ENCODE results near the gene LDB3. TPM values are rescaled to one million over a fixed set of nuclear protein-coding genes. Genes with fewer than 3 reads are reported as not detected.

LDB3 gene
- total RNA-seq, 6 donors from 2014 or later = 0.67 to 2.1 (median 1.1) TPM

DNA sequence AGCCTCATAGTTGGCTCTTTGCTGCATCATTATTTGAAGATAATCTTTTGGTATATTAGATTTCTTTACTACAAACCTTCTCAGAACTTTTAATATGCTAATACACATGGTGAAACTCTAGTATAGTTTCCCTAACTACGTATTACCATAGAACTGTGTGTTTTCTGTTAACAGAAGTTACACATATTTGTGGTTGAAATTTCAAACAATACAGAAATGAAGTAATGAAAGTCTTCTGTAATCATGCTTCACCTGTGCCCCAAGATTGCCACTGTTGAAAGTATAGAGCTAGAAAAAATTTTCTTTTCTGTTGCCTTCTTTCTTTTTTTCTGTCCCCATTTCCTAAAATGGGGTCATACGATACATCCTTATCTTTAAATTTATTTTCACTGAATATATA is 97.2 kb downstream of the LDB3 start:
- H3K27me3 ChIP-seq = no peaks in the 10 kb centered on the region

DNA sequence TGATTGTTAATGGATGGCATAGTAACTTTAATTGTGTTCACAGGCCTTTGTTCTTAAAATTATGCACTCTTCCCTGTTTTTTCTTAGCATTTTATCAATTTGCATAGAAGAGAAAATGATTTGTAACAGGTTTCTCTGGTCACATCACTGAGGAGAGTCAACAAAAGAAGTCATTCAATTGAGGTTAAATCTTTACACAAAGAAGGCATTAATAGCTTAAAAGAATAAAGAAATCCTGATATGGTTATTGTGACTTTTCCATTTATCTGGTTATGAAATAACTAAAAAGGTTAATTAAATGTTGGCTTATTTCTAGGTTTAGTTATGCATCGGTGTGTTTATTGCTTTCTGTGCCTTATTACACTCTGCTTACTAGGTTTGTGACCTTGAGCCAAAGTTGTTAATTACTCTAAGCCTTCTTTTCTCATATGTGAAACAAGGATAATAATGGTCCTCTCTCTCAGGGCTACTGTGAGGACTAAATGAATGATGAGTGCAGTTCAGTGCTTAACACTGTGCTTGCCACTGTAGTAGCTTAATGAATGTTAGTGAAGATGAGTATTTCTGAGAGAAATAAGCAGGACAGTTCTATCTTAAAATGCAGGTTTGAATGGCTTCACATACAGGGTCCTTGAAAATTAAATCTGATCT is 100.2 kb downstream of the LDB3 start:
- H3K36me3 ChIP-seq = no peaks in the 10 kb centered on the region
- peaks cover 0 to 7% (median 1%) of the 10 kb centered on the region in 4 donors for H3K4me1 ChIP-seq
- H3K27me3 ChIP-seq = no peaks in the 10 kb centered on the region
- DNase-seq (no peak), ATAC-seq (ENCODE audit: low FRiP score in 2 of 2) (no peak)
- H3K9me3 ChIP-seq = no peaks in the 10 kb centered on the region
- 78 to 88% methylated on average over 1 of the region's 1 CpG for WGBS, 2 donors
- no peak overlapping the region for H3K4me3 ChIP-seq
- no peak overlapping the region for H3K27ac ChIP-seq
- TF ChIP-seq, protein P1, sequence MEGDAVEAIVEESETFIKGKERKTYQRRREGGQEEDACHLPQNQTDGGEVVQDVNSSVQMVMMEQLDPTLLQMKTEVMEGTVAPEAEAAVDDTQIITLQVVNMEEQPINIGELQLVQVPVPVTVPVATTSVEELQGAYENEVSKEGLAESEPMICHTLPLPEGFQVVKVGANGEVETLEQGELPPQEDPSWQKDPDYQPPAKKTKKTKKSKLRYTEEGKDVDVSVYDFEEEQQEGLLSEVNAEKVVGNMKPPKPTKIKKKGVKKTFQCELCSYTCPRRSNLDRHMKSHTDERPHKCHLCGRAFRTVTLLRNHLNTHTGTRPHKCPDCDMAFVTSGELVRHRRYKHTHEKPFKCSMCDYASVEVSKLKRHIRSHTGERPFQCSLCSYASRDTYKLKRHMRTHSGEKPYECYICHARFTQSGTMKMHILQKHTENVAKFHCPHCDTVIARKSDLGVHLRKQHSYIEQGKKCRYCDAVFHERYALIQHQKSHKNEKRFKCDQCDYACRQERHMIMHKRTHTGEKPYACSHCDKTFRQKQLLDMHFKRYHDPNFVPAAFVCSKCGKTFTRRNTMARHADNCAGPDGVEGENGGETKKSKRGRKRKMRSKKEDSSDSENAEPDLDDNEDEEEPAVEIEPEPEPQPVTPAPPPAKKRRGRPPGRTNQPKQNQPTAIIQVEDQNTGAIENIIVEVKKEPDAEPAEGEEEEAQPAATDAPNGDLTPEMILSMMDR (IDR thresholded peaks at IDR 0.05) = no peak
- TF ChIP-seq POLR2AphosphoS5 (IDR thresholded peaks at IDR 0.05) = no peak
- no peak for TF ChIP-seq POLR2A (IDR thresholded peaks at IDR 0.05)
- TF ChIP-seq EP300 (IDR thresholded peaks at IDR 0.05) = no peak

More for the DNA sequence above, 97.2 kb downstream of the LDB3 start:
- no peak for DNase-seq
- ATAC-seq (ENCODE audit: low FRiP score in 2 of 2) = no peak
- H3K36me3 ChIP-seq = no peaks in the 10 kb centered on the region
- 69 to 74% methylated on average over 2 of the region's 2 CpGs for WGBS, 2 donors
- H3K4me3 ChIP-seq = no peak overlapping the region
- no peaks in the 10 kb centered on the region for H3K9me3 ChIP-seq
- H3K27ac ChIP-seq = no peak overlapping the region
- peaks cover 0 to 5% (median 1%) of the 10 kb centered on the region in 4 donors for H3K4me1 ChIP-seq
- TF ChIP-seq POLR2A (IDR thresholded peaks at IDR 0.05) = no peak
- TF ChIP-seq, protein P1 (IDR thresholded peaks at IDR 0.05) = no peak
- TF ChIP-seq POLR2AphosphoS5 (IDR thresholded peaks at IDR 0.05) = no peak
- no peak for TF ChIP-seq EP300 (IDR thresholded peaks at IDR 0.05)

DNA sequence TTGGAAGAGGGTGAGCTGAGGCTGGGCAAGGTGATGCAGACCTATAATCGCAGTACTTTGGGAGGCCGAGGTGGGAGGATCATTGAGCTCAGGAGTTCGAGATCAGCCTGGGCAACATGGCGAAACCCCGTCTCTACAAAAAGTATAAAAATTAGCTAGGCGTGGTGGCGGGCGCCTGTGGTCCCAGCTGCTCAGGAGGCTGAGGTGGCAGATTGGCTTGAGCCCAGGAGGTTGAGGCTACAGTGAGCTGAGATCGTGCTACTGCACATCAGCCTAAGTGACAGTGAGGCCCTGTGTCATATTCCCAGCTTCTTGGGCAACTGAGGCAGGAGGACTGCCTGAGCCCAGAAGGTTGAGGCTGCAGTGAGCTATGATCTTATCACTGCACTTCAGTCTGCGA is 101.7 kb downstream of the LDB3 start:
- no peak overlapping the region for H3K4me3 ChIP-seq
- H3K27me3 ChIP-seq = no peaks in the 10 kb centered on the region
- no peak for ATAC-seq (ENCODE audit: low FRiP score in 2 of 2)
- no peak for DNase-seq
- no peak overlapping the region for H3K27ac ChIP-seq
- no peaks in the 10 kb centered on the region for H3K9me3 ChIP-seq
- H3K4me1 ChIP-seq = peaks cover 0 to 7% (median 1%) of the 10 kb centered on the region in 4 donors
- no peaks in the 10 kb centered on the region for H3K36me3 ChIP-seq
- TF ChIP-seq, protein P1 (IDR thresholded peaks at IDR 0.05) = no peak
- TF ChIP-seq POLR2A (IDR thresholded peaks at IDR 0.05) = no peak
- no peak for TF ChIP-seq EP300 (IDR thresholded peaks at IDR 0.05)
- TF ChIP-seq POLR2AphosphoS5 (IDR thresholded peaks at IDR 0.05) = no peak
- 94 to 95% methylated on average over 9 to 10 of the region's 10 CpGs for WGBS, 2 donors

DNA sequence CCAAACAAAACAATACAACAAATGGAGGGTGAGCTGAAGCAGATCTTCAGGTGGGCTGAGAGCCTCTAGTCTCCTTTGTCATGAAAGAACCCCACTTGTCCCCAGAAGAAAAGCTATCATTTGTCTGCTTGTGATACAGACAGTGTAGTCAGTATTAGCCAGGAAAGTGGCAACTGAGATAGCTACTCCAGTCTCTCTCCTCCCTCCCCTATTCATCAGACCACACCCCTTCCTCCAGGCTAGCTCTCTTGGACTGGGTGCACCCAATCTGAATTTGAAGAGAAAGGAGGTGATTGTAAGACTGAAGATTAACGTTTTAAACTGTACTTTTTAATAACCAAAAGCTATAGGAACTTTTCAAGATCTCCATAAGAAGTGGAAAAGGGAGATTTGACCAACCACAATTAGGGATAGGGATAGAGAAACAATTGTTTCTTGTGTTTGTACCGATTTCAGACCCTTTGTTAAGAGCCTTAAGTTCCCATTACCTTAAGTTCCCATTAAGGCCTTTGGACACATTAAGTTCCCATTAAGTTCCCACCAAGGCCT is 102.2 kb downstream of the LDB3 start:
- no peaks in the 10 kb centered on the region for H3K36me3 ChIP-seq
- H3K27me3 ChIP-seq = no peaks in the 10 kb centered on the region
- peaks cover 0 to 10% (median 2%) of the 10 kb centered on the region in 4 donors for H3K4me1 ChIP-seq
- WGBS, 2 donors = 47% methylated on average over 2 of the region's 2 CpGs
- no peak overlapping the region for H3K27ac ChIP-seq
- no peaks in the 10 kb centered on the region for H3K9me3 ChIP-seq
- DNase-seq = no peak
- TF ChIP-seq, protein P1 (IDR thresholded peaks at IDR 0.05) = no peak
- TF ChIP-seq EP300 (IDR thresholded peaks at IDR 0.05) (no peak), POLR2A (IDR thresholded peaks at IDR 0.05) (no peak), POLR2AphosphoS5 (IDR thresholded peaks at IDR 0.05) (no peak)
- H3K4me3 ChIP-seq = no peak overlapping the region
- ATAC-seq (ENCODE audit: low FRiP score in 2 of 2) = peak in 1 of 2 donors; percentile 71

Data from upper lobe of left lung (tissue), 6 donors.